GM10847 (cell line): Measurements from ENCODE around the gene AMBP.

Source experiments
- POLR2A ChIP-seq: IDR thresholded peaks from 2 replicates; pipeline ENCODE4 v1.6.1; 2011; ENCODE audit not compliant: insufficient read length; ENCODE audit errors: extremely low read depth

AMBP gene

GRCh38 chr9:114086607-114087006 is 8.5 kb upstream of the AMBP start:
- TF ChIP-seq POLR2A = no peak

- no peak for TF ChIP-seq POLR2A
These were observed 7.9 kb upstream of the AMBP start for GRCh38 chr9:114086009-114086408.

- no peak for TF ChIP-seq POLR2A
These were observed 7.3 kb upstream of the AMBP start for GRCh38 chr9:114085387-114085789.

- TF ChIP-seq POLR2A = no peak
These were observed 6.4 kb upstream of the AMBP start for GRCh38 chr9:114084282-114085073.

GRCh38 chr9:114083666-114084065 is 5.6 kb upstream of the AMBP start:
- no peak for TF ChIP-seq POLR2A

- TF ChIP-seq POLR2A = no peak
These were observed 4.1 kb upstream of the AMBP start for GRCh38 chr9:114082017-114082762.

GRCh38 chr9:114081441-114082016 is 3.4 kb upstream of the AMBP start:
- TF ChIP-seq POLR2A = no peak

- no peak for TF ChIP-seq POLR2A
These were observed 2.8 kb upstream of the AMBP start for GRCh38 chr9:114080773-114081440.

- no peak for TF ChIP-seq POLR2A
These were observed 2.2 kb upstream of the AMBP start for GRCh38 chr9:114080195-114080772.

- TF ChIP-seq POLR2A = no peak
These were observed 669 bp upstream of the AMBP start for GRCh38 chr9:114078781-114079156.

- no peak for TF ChIP-seq POLR2A
These were observed 800 bp downstream of the AMBP start for GRCh38 chr9:114077162-114077837.

- no peak for TF ChIP-seq POLR2A
These were observed 1.6 kb downstream of the AMBP start for GRCh38 chr9:114076237-114077161.

GRCh38 chr9:114075602-114076001 is 2.5 kb downstream of the AMBP start:
- TF ChIP-seq POLR2A = no peak
